ENCODE data around the gene PDE4DIP. TPM values are rescaled to one million over a fixed set of nuclear protein-coding genes. Genes with fewer than 3 reads are reported as not detected.
"Not testable (repeated sequence)": the region's sequence is repeated elsewhere in the genome, so short reads cannot be mapped to it uniquely, and the experiment has no call there.

Gene PDE4DIP
- total RNA-seq, 1 donor from 2014 or later = 7.4 TPM

DNA sequence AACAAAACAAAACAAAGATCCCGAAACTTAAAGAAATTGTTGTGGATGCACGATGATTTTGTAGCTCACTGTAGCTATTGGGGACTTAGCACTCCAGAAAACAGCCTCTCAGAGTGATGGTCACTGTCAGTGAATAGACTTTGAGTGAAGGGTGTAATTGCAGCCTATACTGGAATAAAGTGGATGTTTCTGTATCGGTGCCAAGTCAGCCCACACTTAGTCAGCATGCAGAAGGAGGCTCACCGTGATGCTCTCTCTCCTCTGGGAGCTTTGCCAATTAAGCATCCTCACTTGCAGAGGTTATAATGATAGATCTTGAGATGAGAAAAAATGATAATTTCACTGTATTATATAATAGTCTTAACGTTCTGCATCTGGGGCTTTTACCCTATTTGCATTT is 11.1 kb downstream of the PDE4DIP start:
- not testable (repeated sequence) for H4K20me1 ChIP-seq (ENCODE audit: low read depth); H2AFZ ChIP-seq (replicated peaks); H3K9me3 ChIP-seq (ENCODE audit: low read depth); H3K36me3 ChIP-seq; H3K4me1 Mint-ChIP-seq; H3K9me3 Mint-ChIP-seq; H3K79me2 ChIP-seq (ENCODE audit: low read depth); H3K36me3 Mint-ChIP-seq; DNase-seq (ENCODE audit: low spot score); H3K4me3 ChIP-seq; H3K27ac ChIP-seq; H3F3A ChIP-seq (ENCODE audit: low read depth); H3K9ac ChIP-seq; H3K4me3 Mint-ChIP-seq; H3K4me1 ChIP-seq; H3K27me3 Mint-ChIP-seq (ENCODE audit: insufficient read depth, low read depth); H3K27ac Mint-ChIP-seq; H3K27me3 ChIP-seq; H3K4me2 ChIP-seq

DNA sequence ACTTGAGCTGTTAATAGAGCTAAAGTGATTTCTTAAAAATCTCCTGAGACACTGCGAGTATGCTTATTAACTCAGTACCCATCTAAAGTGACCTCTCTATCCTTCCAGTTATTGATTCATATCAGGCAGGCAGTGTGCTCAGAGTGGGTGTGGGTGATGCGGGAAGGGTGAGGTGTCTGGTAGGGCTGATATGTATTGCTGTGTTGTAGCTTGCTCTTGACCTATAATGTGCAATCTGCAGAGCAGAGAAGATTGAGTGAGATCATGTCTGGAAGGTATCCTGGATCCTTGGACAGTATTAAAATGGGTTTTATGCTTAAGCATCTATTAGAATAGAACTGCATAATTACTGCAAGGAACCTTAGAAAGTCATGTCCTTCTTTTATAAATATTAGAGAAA is 15.8 kb downstream of the PDE4DIP start:
- H3K4me3 Mint-ChIP-seq; H3K79me2 ChIP-seq (ENCODE audit: low read depth); H3K27me3 Mint-ChIP-seq (ENCODE audit: insufficient read depth, low read depth): not testable (repeated sequence)

DNA sequence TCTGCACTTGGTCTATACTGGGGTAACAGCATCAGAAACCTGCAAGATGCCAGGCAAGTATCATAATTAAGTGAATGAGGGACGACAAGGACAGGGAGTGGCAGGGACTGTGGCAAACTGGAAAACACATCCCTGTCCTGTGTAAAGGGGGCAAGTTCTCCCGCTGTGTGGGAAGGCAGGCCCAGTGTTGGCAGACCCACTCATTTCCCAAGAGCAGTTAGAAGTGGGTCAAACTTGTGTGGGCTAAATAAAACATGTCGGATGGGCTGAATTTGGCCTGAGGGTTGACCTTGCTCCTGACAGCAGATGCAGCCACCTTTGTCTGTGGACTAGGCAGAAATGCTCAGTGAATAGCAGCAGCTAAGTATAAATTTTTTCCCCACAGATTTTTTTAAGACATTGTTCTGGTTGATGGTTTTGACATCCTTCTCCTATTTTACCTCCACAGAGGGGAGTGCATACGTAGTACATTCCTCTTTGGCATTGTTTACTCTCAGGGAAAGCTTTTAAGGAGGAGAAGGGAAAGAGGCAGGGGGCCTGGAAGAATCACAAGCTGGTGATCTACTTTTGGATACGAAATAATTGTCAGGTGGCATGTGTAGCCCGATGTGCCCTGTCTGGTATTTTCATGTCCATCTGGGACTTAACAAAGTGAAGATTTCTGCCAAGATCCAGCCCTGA is 16.5 kb downstream of the PDE4DIP start:
- H3K36me3 Mint-ChIP-seq, H3K27me3 ChIP-seq, H3K4me3 ChIP-seq: not testable (repeated sequence)

More for the DNA sequence above, 15.8 kb downstream of the PDE4DIP start:
- H3K4me1 Mint-ChIP-seq; H4K20me1 ChIP-seq (ENCODE audit: low read depth); DNase-seq (ENCODE audit: low spot score); H3K4me3 ChIP-seq; H3K9me3 Mint-ChIP-seq; H3K27me3 ChIP-seq; H2AFZ ChIP-seq (replicated peaks); H3K4me2 ChIP-seq; H3K4me1 ChIP-seq; H3K27ac ChIP-seq; H3K36me3 ChIP-seq; H3K36me3 Mint-ChIP-seq; H3F3A ChIP-seq (ENCODE audit: low read depth); H3K27ac Mint-ChIP-seq; H3K9ac ChIP-seq; H3K9me3 ChIP-seq (ENCODE audit: low read depth): not testable (repeated sequence)

DNA sequence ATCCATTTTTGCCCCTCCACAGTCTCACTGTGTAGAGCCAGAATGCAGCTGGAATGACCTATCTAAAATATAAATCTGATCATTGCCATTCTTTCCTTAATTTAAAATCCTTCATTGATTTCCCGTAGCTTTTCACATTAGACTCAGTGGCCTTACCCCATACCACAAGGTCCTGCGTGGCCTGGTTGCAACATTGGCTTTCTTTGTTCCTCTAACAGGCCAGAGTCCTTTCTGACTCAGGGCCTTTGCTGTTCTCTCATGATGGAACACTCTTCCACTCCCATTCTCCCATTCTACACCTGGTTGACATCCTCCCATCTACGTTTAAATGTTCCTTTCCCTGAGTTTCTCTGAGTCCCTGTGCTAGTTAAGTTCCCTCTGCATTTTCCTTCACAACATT is 18.4 kb downstream of the PDE4DIP start:
- H4K20me1 ChIP-seq (ENCODE audit: low read depth); H2AFZ ChIP-seq (replicated peaks); H3K36me3 ChIP-seq; H3K36me3 Mint-ChIP-seq; H3K4me3 Mint-ChIP-seq; H3K27me3 Mint-ChIP-seq (ENCODE audit: insufficient read depth, low read depth); H3K4me1 Mint-ChIP-seq; H3K27ac ChIP-seq; H3K27ac Mint-ChIP-seq; DNase-seq (ENCODE audit: low spot score); H3K9me3 Mint-ChIP-seq; H3F3A ChIP-seq (ENCODE audit: low read depth); H3K4me1 ChIP-seq; H3K79me2 ChIP-seq (ENCODE audit: low read depth); H3K4me2 ChIP-seq; H3K4me3 ChIP-seq; H3K9ac ChIP-seq; H3K27me3 ChIP-seq; H3K9me3 ChIP-seq (ENCODE audit: low read depth): not testable (repeated sequence)

More for the DNA sequence above, 16.5 kb downstream of the PDE4DIP start:
- not testable (repeated sequence) for H3K9me3 Mint-ChIP-seq; H3K27me3 Mint-ChIP-seq (ENCODE audit: insufficient read depth, low read depth); H2AFZ ChIP-seq (replicated peaks); H3K27ac ChIP-seq; H3K9ac ChIP-seq; H3K9me3 ChIP-seq (ENCODE audit: low read depth); DNase-seq (ENCODE audit: low spot score); H3K36me3 ChIP-seq; H3K79me2 ChIP-seq (ENCODE audit: low read depth); H3K4me2 ChIP-seq; H3F3A ChIP-seq (ENCODE audit: low read depth); H3K27ac Mint-ChIP-seq; H3K4me1 ChIP-seq; H4K20me1 ChIP-seq (ENCODE audit: low read depth); H3K4me1 Mint-ChIP-seq; H3K4me3 Mint-ChIP-seq

DNA sequence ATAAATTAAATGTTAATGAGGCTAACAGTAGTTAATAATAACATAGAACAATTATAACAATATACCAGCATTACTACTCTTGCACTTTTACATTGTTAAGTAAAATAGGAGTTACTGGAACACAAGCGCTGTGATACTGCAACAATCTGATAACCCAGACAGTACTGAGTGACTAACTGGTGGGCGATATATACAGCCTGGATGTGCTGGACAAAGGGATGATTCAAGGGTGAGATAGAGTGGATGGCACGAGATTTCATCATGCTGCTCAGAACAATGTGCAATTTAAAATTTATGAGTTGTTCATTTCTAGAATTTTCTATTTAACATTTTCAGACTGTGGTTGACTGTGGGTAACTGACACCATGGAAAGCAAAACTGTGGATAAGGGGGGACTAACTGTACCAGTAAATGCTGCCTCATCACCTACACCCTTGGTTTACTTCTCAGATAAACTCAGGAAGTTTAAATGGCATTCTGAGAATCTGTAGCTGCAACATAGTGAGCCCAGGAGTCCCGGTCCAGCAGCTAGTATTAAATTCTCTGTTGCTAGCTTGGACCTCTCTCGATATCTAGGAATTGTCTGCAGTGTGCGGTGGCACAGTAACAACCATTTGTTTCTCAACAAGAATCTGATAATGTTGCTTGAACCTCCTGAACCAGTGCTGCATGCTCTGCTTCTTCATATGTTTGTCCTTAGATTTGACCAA is 24.9 kb downstream of the PDE4DIP start:
- not testable (repeated sequence) for H3K27ac ChIP-seq; H3K9me3 Mint-ChIP-seq; H3F3A ChIP-seq (ENCODE audit: low read depth); H3K9me3 ChIP-seq (ENCODE audit: low read depth); H3K36me3 ChIP-seq; H3K27me3 Mint-ChIP-seq (ENCODE audit: insufficient read depth, low read depth); H3K36me3 Mint-ChIP-seq; H4K20me1 ChIP-seq (ENCODE audit: low read depth); H3K27ac Mint-ChIP-seq; H3K79me2 ChIP-seq (ENCODE audit: low read depth); H3K4me1 ChIP-seq; H3K4me1 Mint-ChIP-seq; H3K4me3 ChIP-seq; H3K4me2 ChIP-seq; H2AFZ ChIP-seq (replicated peaks); DNase-seq (ENCODE audit: low spot score); H3K9ac ChIP-seq; H3K4me3 Mint-ChIP-seq; H3K27me3 ChIP-seq

DNA sequence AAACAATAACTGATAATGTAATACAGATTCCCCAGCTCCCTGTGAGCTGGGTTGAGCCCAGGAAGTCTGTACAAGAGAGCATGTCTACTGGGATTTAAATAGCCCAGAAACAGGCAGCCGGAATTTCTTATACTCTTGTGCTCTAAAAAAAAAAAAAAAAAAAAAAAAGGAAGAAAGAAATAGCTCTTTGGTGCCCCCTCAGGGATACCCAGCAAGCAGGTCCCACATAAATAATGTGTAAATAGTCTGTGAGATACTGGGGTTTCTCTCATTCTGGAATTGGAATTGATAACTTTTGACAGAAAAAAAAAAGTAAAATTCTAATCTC is 25.4 kb downstream of the PDE4DIP start:
- H2AFZ ChIP-seq (replicated peaks); H3K27me3 ChIP-seq; H3K4me2 ChIP-seq; H3K27me3 Mint-ChIP-seq (ENCODE audit: insufficient read depth, low read depth); H3K4me3 ChIP-seq; H3K4me1 Mint-ChIP-seq; H3K9me3 ChIP-seq (ENCODE audit: low read depth); H3K27ac Mint-ChIP-seq; H3K9me3 Mint-ChIP-seq; H4K20me1 ChIP-seq (ENCODE audit: low read depth); DNase-seq (ENCODE audit: low spot score); H3K27ac ChIP-seq; H3K4me3 Mint-ChIP-seq; H3K36me3 ChIP-seq; H3K9ac ChIP-seq; H3F3A ChIP-seq (ENCODE audit: low read depth); H3K4me1 ChIP-seq; H3K79me2 ChIP-seq (ENCODE audit: low read depth); H3K36me3 Mint-ChIP-seq: not testable (repeated sequence)

DNA sequence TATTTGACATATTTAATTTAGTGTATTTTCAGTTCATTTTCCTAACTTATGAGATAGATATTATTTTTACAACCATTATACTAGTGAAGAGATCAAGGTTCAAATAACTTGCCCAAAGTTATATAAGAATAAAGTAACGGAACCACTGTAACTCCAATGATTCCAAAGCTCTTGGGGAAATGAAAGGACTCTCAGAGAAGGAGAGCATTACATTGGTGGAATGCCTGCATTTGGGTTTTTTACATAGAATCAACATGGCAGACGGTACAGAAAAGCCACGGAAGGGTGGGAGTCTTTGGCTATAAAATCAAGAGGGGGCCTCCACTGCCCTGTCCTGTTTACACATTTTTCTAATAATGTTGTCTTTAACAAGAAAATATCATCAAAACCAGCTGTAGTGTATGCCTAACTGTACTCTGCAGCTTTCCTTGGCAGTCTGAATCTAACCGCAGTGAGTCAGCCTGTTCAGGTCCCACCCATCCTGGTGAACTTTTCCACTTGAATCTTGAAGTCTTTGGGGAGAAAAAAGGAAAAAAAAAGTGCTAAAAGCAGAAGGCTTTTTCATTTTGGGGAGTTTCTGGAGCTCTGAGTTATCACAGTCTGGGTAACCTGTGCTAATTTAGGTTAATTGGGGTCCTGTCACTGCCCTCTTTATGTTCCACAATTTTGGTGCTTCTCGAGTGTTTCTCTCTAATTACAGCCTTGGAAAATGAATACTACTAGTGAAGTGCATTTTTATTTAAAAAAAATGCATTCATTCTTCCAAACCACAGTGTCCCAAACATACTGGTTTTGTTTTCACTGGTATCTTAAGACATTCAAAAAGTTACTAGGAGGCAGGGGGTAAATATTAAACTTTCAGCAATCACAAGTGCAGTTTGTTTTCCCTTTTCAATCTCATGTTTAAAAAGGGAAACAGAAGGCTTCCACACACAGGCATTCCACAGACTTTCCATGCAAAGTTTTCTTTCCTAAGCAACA is 30.5 kb downstream of the PDE4DIP start:
- not testable (repeated sequence) for H3K9me3 Mint-ChIP-seq; H3K9ac ChIP-seq; H3F3A ChIP-seq (ENCODE audit: low read depth); H3K27ac ChIP-seq; H3K36me3 ChIP-seq; H3K9me3 ChIP-seq (ENCODE audit: low read depth); H3K79me2 ChIP-seq (ENCODE audit: low read depth); H2AFZ ChIP-seq (replicated peaks); H4K20me1 ChIP-seq (ENCODE audit: low read depth); H3K4me1 ChIP-seq; H3K36me3 Mint-ChIP-seq; H3K4me3 Mint-ChIP-seq; H3K4me2 ChIP-seq; H3K4me3 ChIP-seq; DNase-seq (ENCODE audit: low spot score); H3K27me3 Mint-ChIP-seq (ENCODE audit: insufficient read depth, low read depth); H3K4me1 Mint-ChIP-seq; H3K27me3 ChIP-seq; H3K27ac Mint-ChIP-seq
